KBM-7 (cell line): ENCODE results near the gene HS3ST3A1.

ENCODE experiments used
- DNase-seq: peaks from one replicate; pipeline ENCODE4 v3.0.0-alpha.2; 2015
- in situ Hi-C: fragments of 300-500 bp; cut with MboI; formaldehyde crosslinking; loops from 2 replicates; pipeline ENCODE4 v1.14.3; 2020; ENCODE audit warnings: low sequenced_read_pairs, low pct_unique_long_range_greater_than_20kb, mixed read lengths

HS3ST3A1 gene

GRCh38 chr17:13600475-13601321 lies 1.0 kb downstream of the HS3ST3A1 start:
- in situ Hi-C loops, result loop anchor here (25.0 kb wide), 1 partner anchor 1312 kb away; no protein-coding TSS in a partner anchor
- peak; percentile 32 for DNase-seq

GRCh38 chr17:13599864-13600263 lies 1.9 kb downstream of the HS3ST3A1 start:
- DNase-seq, result no peak
- in situ Hi-C loops, result loop anchor here (25.0 kb wide), 1 partner anchor 1312 kb away; no protein-coding TSS in a partner anchor

GRCh38 chr17:13599168-13599577 lies 2.6 kb downstream of the HS3ST3A1 start:
- in situ Hi-C loops, result no loop called here
- DNase-seq, result no peak

- no peak for DNase-seq
- in situ Hi-C loops, result no loop called here
These were observed 3.2 kb downstream of the HS3ST3A1 start for GRCh38 chr17:13598353-13599167.

GRCh38 chr17:13597723-13598347 lies 3.9 kb downstream of the HS3ST3A1 start:
- peak; percentile 67 for DNase-seq
- in situ Hi-C loops, result no loop called here

GRCh38 chr17:13596241-13596923 lies 5.3 kb downstream of the HS3ST3A1 start:
- no peak for DNase-seq
- in situ Hi-C loops, result no loop called here

- in situ Hi-C loops, result no loop called here
- DNase-seq, result no peak
These were observed 6.2 kb downstream of the HS3ST3A1 start for GRCh38 chr17:13595599-13595899.

GRCh38 chr17:13594762-13595598 lies 6.7 kb downstream of the HS3ST3A1 start:
- in situ Hi-C loops, result no loop called here
- DNase-seq, result peak; percentile 73

- no peak for DNase-seq
- in situ Hi-C loops, result no loop called here
These were observed 7.4 kb downstream of the HS3ST3A1 start for GRCh38 chr17:13594310-13594709.

- DNase-seq, result no peak
- in situ Hi-C loops, result no loop called here
These were observed 8.0 kb downstream of the HS3ST3A1 start for GRCh38 chr17:13593757-13594156.

GRCh38 chr17:13593021-13593751 lies 8.5 kb downstream of the HS3ST3A1 start:
- in situ Hi-C loops, result no loop called here
- no peak for DNase-seq

GRCh38 chr17:13592427-13592826 lies 9.3 kb downstream of the HS3ST3A1 start:
- in situ Hi-C loops, result no loop called here
- DNase-seq, result no peak

GRCh38 chr17:13590441-13590840 lies 11.3 kb downstream of the HS3ST3A1 start:
- in situ Hi-C loops, result no loop called here
- no peak for DNase-seq

GRCh38 chr17:13589658-13590057 lies 12.1 kb downstream of the HS3ST3A1 start:
- DNase-seq, result no peak
- in situ Hi-C loops, result no loop called here

- DNase-seq, result no peak
- in situ Hi-C loops, result no loop called here
These were observed 14.0 kb downstream of the HS3ST3A1 start for GRCh38 chr17:13587487-13588338.

GRCh38 chr17:13584701-13585080 lies 17.0 kb downstream of the HS3ST3A1 start:
- in situ Hi-C loops, result no loop called here
- no peak for DNase-seq
